ENCODE results near the gene C18orf32.
A peak's percentile ranks its signal among the peaks of the same experiment; 100 is the strongest.
"Not testable (repeated sequence)": the region's sequence is repeated elsewhere in the genome, so short reads cannot be mapped to it uniquely, and the experiment has no call there.

The C18orf32 gene

GRCh38 chr18:49486953-49487710 is at the start of gene C18orf32:
Gene C18orf32, minus strand, starts transcription at chr18:49487234. Its CDS starts 3,486 bp downstream, at chr18:49483748.
- peak; percentile 87 for DNase-seq

GRCh38 chr18:49534846-49535601 is 48.0 kb upstream of the C18orf32 start:
- no peak for DNase-seq

GRCh38 chr18:49531678-49532153 is 44.7 kb upstream of the C18orf32 start:
- no peak for DNase-seq

- DNase-seq: no peak
Measured at GRCh38 chr18:49529596-49529995, 42.6 kb upstream of the C18orf32 start.

- no peak for DNase-seq
Measured at GRCh38 chr18:49527631-49528327, 40.7 kb upstream of the C18orf32 start.

GRCh38 chr18:49525981-49526380 is 38.9 kb upstream of the C18orf32 start:
- no peak for DNase-seq

GRCh38 chr18:49524951-49525350 is 37.9 kb upstream of the C18orf32 start:
- DNase-seq: no peak

GRCh38 chr18:49524349-49524748 is 37.3 kb upstream of the C18orf32 start:
- DNase-seq: no peak

GRCh38 chr18:49523580-49524093 is 36.6 kb upstream of the C18orf32 start:
- not testable (repeated sequence) for DNase-seq

GRCh38 chr18:49521216-49521835 is 34.3 kb upstream of the C18orf32 start:
- no peak for DNase-seq

GRCh38 chr18:49520661-49521145 is 33.7 kb upstream of the C18orf32 start:
- DNase-seq: no peak

GRCh38 chr18:49519101-49519971 is 32.3 kb upstream of the C18orf32 start:
- no peak for DNase-seq

- DNase-seq: no peak
Measured at GRCh38 chr18:49517483-49517882, 30.4 kb upstream of the C18orf32 start.

GRCh38 chr18:49515516-49515915 is 28.5 kb upstream of the C18orf32 start:
- no peak for DNase-seq

- not testable (repeated sequence) for DNase-seq
Measured at GRCh38 chr18:49515003-49515402, 28.0 kb upstream of the C18orf32 start.

GRCh38 chr18:49514577-49514976 is 27.5 kb upstream of the C18orf32 start:
- no peak for DNase-seq

GRCh38 chr18:49512876-49513275 is 25.8 kb upstream of the C18orf32 start:
- DNase-seq: not testable (repeated sequence)

GRCh38 chr18:49510393-49511115 is 23.5 kb upstream of the C18orf32 start:
- DNase-seq: peak; percentile 50

- DNase-seq: not testable (repeated sequence)
Measured at GRCh38 chr18:49506438-49506837, 19.4 kb upstream of the C18orf32 start.

- no peak for DNase-seq
Measured at GRCh38 chr18:49503931-49504330, 16.9 kb upstream of the C18orf32 start.

Measured in DMS153 (cell line).